HG02870 (cell line): ENCODE results near the gene FGF14.
"Not testable (repeated sequence)": the region's sequence is repeated elsewhere in the genome, so short reads cannot be mapped to it uniquely, and the experiment has no call there.

Source experiments
- ATAC-seq: cut with Tn5 transposase; IDR thresholded peaks from one replicate; pipeline ENCODE4 v1.9.1; 2021; ENCODE audit warnings: mild to moderate bottlenecking, moderate library complexity; ENCODE audit not compliant: unreplicated experiment

FGF14 gene

DNA sequence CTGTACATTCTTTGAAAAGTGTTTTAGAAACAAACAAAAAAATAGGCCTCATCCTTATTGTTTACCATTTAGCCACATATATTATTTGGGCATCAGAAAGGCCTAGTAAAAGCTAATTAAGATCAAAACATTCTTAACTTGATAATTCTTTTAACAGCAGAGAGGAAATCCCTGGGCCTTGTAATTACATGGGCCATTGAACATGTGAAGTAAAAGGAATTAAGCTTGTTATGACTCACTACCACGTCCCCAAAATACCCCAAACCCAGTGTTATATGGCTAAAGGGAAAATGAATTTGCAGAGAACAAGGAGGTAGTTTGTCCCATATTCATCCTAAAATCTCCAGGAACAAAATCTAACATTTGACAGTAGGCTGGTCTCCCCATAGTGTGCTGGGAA is 509.6 kb downstream of the FGF14 start:
- no peak for ATAC-seq

- no peak for ATAC-seq
Measured at GRCh38 chr13:101881593-101881992, 520.3 kb downstream of the FGF14 start.

- ATAC-seq: no peak
Measured at GRCh38 chr13:101880581-101880980, 521.3 kb downstream of the FGF14 start.

- ATAC-seq: no peak
Measured at GRCh38 chr13:101876951-101877350, 524.9 kb downstream of the FGF14 start.

GRCh38 chr13:101875717-101876393 is 526.0 kb downstream of the FGF14 start:
- ATAC-seq: no peak

- no peak for ATAC-seq
Measured at GRCh38 chr13:101875091-101875490, 526.8 kb downstream of the FGF14 start.

GRCh38 chr13:101869553-101869952 is 532.3 kb downstream of the FGF14 start:
- peak; percentile 82 for ATAC-seq

GRCh38 chr13:101868585-101869469 is 533.0 kb downstream of the FGF14 start:
- ATAC-seq: peak; percentile 31

GRCh38 chr13:101866889-101867581 is 534.8 kb downstream of the FGF14 start:
- ATAC-seq: no peak

GRCh38 chr13:101858860-101859259 is 543.0 kb downstream of the FGF14 start:
- no peak for ATAC-seq

- no peak for ATAC-seq
Measured at GRCh38 chr13:101846701-101847100, 555.1 kb downstream of the FGF14 start.

GRCh38 chr13:101846249-101846648 is 555.6 kb downstream of the FGF14 start:
- ATAC-seq: no peak

DNA sequence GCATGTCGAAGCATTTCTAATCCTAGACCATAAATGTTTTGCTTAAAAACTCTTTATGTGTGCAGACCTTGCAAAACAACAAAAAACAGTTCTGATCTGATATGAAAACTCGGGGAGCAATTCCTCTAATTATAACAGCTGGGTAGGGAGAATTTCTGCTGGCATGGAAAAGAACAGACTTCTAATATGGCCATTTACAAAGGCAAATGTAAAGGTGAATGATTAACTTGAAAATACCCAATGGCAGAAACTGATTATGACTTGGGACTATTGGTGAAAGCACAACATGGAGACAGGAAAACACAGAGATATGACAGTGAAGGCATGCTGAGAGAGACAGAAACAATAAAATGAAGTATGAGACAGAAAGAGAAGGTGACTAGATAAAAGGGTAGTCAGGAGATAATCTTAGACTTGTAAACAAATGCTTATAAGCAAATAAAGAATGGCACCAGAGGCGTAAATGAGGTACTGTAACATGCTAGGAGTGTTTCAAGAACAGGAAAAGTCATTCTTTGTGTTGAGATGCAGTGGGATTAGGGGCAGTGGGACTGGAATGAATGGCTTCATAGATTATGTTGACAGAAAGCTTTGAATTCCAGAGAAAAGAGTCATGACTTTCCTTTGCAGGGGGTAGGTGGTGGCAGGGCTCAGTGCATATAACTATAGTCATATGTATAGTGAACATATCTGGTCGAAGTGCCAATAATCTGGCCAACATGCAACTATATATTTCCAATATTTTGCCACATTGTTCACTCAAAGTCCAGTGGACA is 556.4 kb downstream of the FGF14 start:
- ATAC-seq: no peak

- no peak for ATAC-seq
Measured at GRCh38 chr13:101841698-101842097, 560.1 kb downstream of the FGF14 start.

DNA sequence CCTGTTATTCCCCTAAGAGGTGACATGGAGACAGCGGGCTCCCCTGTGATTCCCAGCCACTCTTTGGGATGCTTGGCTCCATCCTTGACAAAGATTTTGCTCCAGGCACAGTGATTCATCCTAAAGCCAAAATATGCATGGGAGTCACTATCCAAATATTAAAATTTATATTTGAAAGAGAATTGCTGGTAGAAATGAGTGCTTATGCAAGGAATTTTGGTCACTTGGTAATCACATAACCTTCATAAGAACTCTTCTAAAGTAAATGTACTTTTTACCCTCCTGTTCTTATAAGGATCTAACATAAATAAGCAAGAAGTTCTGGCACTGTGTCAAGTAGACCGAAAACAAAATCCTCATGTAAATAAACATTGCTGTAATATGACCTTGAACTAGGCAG is 563.5 kb downstream of the FGF14 start:
- no peak for ATAC-seq

DNA sequence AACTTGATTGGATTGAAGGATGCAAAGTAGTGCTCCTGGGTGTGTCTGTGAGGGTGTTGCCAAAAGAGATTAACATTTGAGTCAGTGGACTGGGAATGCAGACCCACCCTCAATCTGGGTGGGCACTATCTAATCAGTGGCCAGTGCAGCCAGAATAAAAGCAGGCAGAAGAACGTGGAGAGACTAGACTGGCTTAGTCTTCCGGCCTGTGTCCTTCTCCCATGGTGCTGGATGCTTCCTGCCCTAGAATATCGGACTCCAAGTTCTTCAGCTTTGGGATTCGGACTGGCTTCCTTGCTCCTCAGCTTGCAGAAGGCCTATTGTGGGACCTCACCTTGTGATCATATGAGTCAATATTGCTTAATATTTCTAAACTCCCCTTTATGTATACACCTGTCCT is 564.1 kb downstream of the FGF14 start:
- ATAC-seq: not testable (repeated sequence)

- ATAC-seq: no peak
Measured at GRCh38 chr13:101837288-101837687, 564.6 kb downstream of the FGF14 start.

DNA sequence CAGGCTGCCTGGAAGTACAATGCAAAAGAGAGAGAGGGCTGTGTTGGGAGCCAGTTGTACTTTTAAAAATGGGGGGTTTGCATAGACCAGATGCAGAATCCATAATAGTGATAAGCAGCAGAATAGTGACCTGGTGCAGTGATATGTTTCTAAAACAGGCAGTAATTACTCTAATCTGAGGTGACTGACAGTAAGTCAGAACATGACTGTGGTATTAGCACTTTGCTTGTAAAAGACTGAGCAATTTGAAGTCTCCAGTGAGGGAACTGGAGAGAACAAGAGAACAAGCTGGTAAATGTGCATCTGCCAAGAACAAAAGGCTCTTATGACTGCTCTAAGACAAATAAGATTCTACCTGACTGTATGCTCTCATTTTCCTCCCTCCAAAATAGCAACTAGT is 565.9 kb downstream of the FGF14 start:
- no peak for ATAC-seq

- ATAC-seq: no peak
Measured at GRCh38 chr13:101833671-101834070, 568.2 kb downstream of the FGF14 start.

DNA sequence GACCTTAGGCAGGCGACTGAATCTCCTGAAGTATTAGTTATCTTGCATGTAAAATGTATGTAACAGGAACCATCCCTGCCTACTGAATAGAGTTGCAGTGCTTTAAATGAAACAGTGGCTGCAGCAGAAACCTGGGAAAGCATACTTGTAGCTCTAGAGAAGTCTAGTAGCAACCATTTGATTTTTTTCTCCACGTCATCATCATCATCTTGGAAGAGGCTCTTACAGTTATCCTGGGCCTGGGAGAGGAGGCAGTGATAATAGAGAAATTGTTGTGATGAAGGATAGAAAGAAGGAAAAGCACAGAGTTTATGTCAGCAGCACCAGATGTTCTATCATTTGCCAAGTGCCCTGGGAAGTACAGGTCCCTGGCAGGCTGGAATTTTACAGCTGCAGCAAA is 571.8 kb downstream of the FGF14 start:
- no peak for ATAC-seq

DNA sequence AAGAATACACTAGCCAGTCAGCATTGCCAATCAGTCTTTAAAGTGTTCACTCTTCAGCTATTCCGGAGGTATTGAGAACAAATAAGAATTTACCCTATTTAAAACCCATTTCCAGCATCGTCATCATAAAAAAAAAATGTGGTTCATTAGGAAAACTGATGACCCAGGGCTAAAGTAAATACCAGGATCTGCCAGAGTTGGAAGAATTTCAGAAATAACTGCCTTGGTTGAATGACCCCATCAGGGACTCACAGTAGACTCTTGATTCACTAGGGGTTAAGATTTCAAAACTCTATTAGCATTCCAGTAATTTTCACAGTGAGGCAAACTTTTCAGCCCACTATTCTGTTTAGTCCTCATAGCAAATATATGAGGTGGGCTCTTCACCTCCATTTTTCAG is 572.4 kb downstream of the FGF14 start:
- ATAC-seq: no peak
